Measurements from ENCODE around the gene C19orf25. TPM values are rescaled to one million over a fixed set of nuclear protein-coding genes. Genes with fewer than 3 reads are reported as not detected.

The C19orf25 gene
- polyA plus RNA-seq, 1 donor from 2014 or later: 80.2 TPM

GRCh38 chr19:1469255-1470054 lies 9.6 kb downstream of the C19orf25 start:
- H3K9ac ChIP-seq (ENCODE audit: low read length): peak overlapping the region; percentile 50
- no peaks in the 10 kb centered on the region for H3K9me2 ChIP-seq (ENCODE audit: insufficient read depth, low read length)
- no peaks in the 10 kb centered on the region for H3K27me3 ChIP-seq (ENCODE audit: insufficient read depth, low read depth, low read length)
- no peak overlapping the region for H3K4me2 ChIP-seq (ENCODE audit: low read length)
- TF ChIP-seq, protein P1, sequence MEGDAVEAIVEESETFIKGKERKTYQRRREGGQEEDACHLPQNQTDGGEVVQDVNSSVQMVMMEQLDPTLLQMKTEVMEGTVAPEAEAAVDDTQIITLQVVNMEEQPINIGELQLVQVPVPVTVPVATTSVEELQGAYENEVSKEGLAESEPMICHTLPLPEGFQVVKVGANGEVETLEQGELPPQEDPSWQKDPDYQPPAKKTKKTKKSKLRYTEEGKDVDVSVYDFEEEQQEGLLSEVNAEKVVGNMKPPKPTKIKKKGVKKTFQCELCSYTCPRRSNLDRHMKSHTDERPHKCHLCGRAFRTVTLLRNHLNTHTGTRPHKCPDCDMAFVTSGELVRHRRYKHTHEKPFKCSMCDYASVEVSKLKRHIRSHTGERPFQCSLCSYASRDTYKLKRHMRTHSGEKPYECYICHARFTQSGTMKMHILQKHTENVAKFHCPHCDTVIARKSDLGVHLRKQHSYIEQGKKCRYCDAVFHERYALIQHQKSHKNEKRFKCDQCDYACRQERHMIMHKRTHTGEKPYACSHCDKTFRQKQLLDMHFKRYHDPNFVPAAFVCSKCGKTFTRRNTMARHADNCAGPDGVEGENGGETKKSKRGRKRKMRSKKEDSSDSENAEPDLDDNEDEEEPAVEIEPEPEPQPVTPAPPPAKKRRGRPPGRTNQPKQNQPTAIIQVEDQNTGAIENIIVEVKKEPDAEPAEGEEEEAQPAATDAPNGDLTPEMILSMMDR (IDR thresholded peaks at IDR 0.05; ENCODE audit: poor library complexity, severe bottlenecking): no peak
- TF ChIP-seq MXI1 (conservative IDR thresholded peaks at IDR 0.05; ENCODE audit: poor library complexity, severe bottlenecking) (no peak), EP300 (conservative IDR thresholded peaks at IDR 0.05; ENCODE audit: poor library complexity, severe bottlenecking) (no peak), POLR2AphosphoS5 (IDR thresholded peaks at IDR 0.05) (no peak), TAF1 (IDR thresholded peaks at IDR 0.05; ENCODE audit: low read depth) (no peak), EZH2 (IDR thresholded peaks at IDR 0.05; ENCODE audit: borderline replicate concordance, insufficient read depth, low read length, poor library complexity, severe bottlenecking) (no peak), RAD21 (conservative IDR thresholded peaks at IDR 0.05) (no peak), SMC3 (conservative IDR thresholded peaks at IDR 0.05; ENCODE audit: poor library complexity) (no peak)
- TF ChIP-seq, protein P2, sequence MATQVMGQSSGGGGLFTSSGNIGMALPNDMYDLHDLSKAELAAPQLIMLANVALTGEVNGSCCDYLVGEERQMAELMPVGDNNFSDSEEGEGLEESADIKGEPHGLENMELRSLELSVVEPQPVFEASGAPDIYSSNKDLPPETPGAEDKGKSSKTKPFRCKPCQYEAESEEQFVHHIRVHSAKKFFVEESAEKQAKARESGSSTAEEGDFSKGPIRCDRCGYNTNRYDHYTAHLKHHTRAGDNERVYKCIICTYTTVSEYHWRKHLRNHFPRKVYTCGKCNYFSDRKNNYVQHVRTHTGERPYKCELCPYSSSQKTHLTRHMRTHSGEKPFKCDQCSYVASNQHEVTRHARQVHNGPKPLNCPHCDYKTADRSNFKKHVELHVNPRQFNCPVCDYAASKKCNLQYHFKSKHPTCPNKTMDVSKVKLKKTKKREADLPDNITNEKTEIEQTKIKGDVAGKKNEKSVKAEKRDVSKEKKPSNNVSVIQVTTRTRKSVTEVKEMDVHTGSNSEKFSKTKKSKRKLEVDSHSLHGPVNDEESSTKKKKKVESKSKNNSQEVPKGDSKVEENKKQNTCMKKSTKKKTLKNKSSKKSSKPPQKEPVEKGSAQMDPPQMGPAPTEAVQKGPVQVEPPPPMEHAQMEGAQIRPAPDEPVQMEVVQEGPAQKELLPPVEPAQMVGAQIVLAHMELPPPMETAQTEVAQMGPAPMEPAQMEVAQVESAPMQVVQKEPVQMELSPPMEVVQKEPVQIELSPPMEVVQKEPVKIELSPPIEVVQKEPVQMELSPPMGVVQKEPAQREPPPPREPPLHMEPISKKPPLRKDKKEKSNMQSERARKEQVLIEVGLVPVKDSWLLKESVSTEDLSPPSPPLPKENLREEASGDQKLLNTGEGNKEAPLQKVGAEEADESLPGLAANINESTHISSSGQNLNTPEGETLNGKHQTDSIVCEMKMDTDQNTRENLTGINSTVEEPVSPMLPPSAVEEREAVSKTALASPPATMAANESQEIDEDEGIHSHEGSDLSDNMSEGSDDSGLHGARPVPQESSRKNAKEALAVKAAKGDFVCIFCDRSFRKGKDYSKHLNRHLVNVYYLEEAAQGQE (IDR thresholded peaks at IDR 0.05; ENCODE audit: borderline replicate concordance): no peak
- H4K20me1 ChIP-seq (ENCODE audit: insufficient read depth): peaks cover 61% of the 10 kb centered on the region
- H3K4me3 ChIP-seq (ENCODE audit: low read length): no peak overlapping the region
- peaks cover 5% of the 10 kb centered on the region for H3K79me2 ChIP-seq (replicated peaks; ENCODE audit: insufficient read depth, low read length)
- no peak overlapping the region for H2AFZ ChIP-seq (ENCODE audit: low read depth, low read length)
- no peaks in the 10 kb centered on the region for H3K9me3 ChIP-seq (ENCODE audit: low read length)
- no peak overlapping the region for H3K27ac ChIP-seq (ENCODE audit: low read length)
- H3F3A ChIP-seq (ENCODE audit: insufficient read depth, low read length, poor library complexity, severe bottlenecking): no peaks in the 10 kb centered on the region
- H3K36me3 ChIP-seq (ENCODE audit: insufficient read depth, low read length): no peaks in the 10 kb centered on the region

DNA sequence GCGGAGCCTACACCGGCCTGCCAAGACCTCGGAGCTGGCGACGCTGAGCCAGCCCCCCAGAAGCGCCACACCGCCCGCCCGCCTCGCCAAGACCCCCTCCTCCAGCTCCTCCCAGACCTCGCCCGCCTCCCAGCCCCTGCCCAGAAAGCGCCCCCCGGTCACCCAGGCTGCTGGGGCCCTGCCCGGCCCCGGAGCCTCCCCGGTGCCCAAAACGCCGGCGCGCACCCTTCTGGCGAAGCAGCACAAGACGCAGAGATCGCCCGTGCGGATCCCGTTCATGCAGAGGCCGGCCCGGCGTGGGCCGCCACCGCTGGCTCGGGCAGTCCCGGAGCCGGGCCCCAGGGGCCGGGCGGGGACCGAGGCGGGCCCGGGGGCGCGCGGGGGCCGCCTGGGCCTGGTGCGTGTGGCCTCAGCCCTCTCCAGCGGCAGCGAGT lies 10.2 kb downstream of the C19orf25 start:
- H3K36me3 ChIP-seq (ENCODE audit: insufficient read depth, low read length): no peaks in the 10 kb centered on the region
- peaks cover 5% of the 10 kb centered on the region for H3K79me2 ChIP-seq (replicated peaks; ENCODE audit: insufficient read depth, low read length)
- H3K9ac ChIP-seq (ENCODE audit: low read length): no peak overlapping the region
- TF ChIP-seq TAF1 (IDR thresholded peaks at IDR 0.05; ENCODE audit: low read depth) (no peak), EZH2 (IDR thresholded peaks at IDR 0.05; ENCODE audit: borderline replicate concordance, insufficient read depth, low read length, poor library complexity, severe bottlenecking) (no peak)
- no peak overlapping the region for H2AFZ ChIP-seq (ENCODE audit: low read depth, low read length)
- H3K4me2 ChIP-seq (ENCODE audit: low read length): no peak overlapping the region
- no peaks in the 10 kb centered on the region for H3K9me2 ChIP-seq (ENCODE audit: insufficient read depth, low read length)
- no peaks in the 10 kb centered on the region for H3K27me3 ChIP-seq (ENCODE audit: insufficient read depth, low read depth, low read length)
- no peaks in the 10 kb centered on the region for H3K9me3 ChIP-seq (ENCODE audit: low read length)
- no peak overlapping the region for H3K27ac ChIP-seq (ENCODE audit: low read length)
- H4K20me1 ChIP-seq (ENCODE audit: insufficient read depth): peaks cover 61% of the 10 kb centered on the region
- H3F3A ChIP-seq (ENCODE audit: insufficient read depth, low read length, poor library complexity, severe bottlenecking): no peaks in the 10 kb centered on the region
- no peak overlapping the region for H3K4me3 ChIP-seq (ENCODE audit: low read length)
